ENCODE results near the gene CDH18.

DNA sequence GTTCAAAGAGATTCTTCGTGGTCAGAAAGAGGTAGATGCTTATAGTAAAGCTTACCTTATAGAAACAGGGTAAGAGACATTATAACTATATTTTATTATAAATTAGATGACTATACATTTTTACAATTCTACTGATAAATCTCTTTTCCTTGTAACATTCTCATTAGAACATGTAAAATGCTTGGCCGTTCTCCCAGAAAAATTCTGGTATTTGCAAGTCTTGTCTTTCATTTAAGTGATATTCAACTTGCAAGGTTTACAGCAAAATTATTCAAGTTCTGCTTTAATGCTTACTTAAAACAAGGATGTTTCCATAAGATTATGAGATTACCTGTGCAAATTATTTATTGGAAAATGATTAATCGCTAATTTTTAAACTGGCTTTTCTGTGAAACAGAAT is 41.3 kb upstream of the CDH18 start:
- no peak for TF ChIP-seq RAD21 (conservative IDR thresholded peaks at IDR 0.05)
- no peak for TF ChIP-seq CTCF (IDR thresholded peaks at IDR 0.05; ENCODE audit: poor library complexity, severe bottlenecking)
- no peak for TF ChIP-seq POLR2AphosphoS5 (IDR thresholded peaks at IDR 0.05)

Data from neural cell (in vitro differentiated cells).